Skin of body (tissue), 2 donors: ENCODE results near the gene KRTCAP3. TPM values are rescaled to one million over a fixed set of nuclear protein-coding genes. Genes with fewer than 3 reads are reported as not detected.
"Not testable (repeated sequence)": the region's sequence is repeated elsewhere in the genome, so short reads cannot be mapped to it uniquely, and the experiment has no call there.

Source experiments
- DNase-seq: peaks from one replicate; lab custom pipeline; 2025; lab: John Stamatoyannopoulos, UW
- total RNA-seq: library from RNA; depleted of rRNA; stranded (reverse); fragments of >200 nt; gene quantifications from one replicate; pipeline ENCODE4 v1.2.3, GENCODE V29; 2014

The KRTCAP3 gene
- 2.5 TPM for total RNA-seq

GRCh38 chr2:27441958-27442919 lies at the start of gene KRTCAP3:
TSS of gene KRTCAP3 (plus strand) at chr2:27442381. CDS start at chr2:27442413, 32 bp downstream.
- no peak for DNase-seq

GRCh38 chr2:27393225-27393624 lies 49.0 kb upstream of the KRTCAP3 start:
- no peak for DNase-seq

GRCh38 chr2:27398962-27399361 lies 43.2 kb upstream of the KRTCAP3 start:
- DNase-seq = no peak

- no peak for DNase-seq
Measured at GRCh38 chr2:27400348-27401135, 41.6 kb upstream of the KRTCAP3 start.

- no peak for DNase-seq
Measured at GRCh38 chr2:27407798-27408491, 34.2 kb upstream of the KRTCAP3 start.

- DNase-seq = no peak
Measured at GRCh38 chr2:27408601-27409320, 33.4 kb upstream of the KRTCAP3 start.

- peak; percentile 89 for DNase-seq
Measured at GRCh38 chr2:27409321-27410073, 32.7 kb upstream of the KRTCAP3 start, which contains the start of gene PPM1G. TSS of gene PPM1G (minus strand) at chr2:27409591. CDS start at chr2:27409422, 169 bp downstream.

- no peak for DNase-seq
Measured at GRCh38 chr2:27412419-27413152, 29.6 kb upstream of the KRTCAP3 start.

GRCh38 chr2:27416151-27416550 lies 26.0 kb upstream of the KRTCAP3 start:
- DNase-seq = no peak

- no peak for DNase-seq
Measured at GRCh38 chr2:27420996-27421395, 21.2 kb upstream of the KRTCAP3 start.

- no peak for DNase-seq
Measured at GRCh38 chr2:27421660-27422250, 20.4 kb upstream of the KRTCAP3 start.

- DNase-seq = no peak
Measured at GRCh38 chr2:27422958-27423357, 19.2 kb upstream of the KRTCAP3 start.

- not testable (repeated sequence) for DNase-seq
Measured at GRCh38 chr2:27425039-27425438, 17.1 kb upstream of the KRTCAP3 start.

GRCh38 chr2:27427863-27428212 lies 14.3 kb upstream of the KRTCAP3 start:
- peak; percentile 79 for DNase-seq

- peak; percentile 88 for DNase-seq
Measured at GRCh38 chr2:27428213-27428977, 13.8 kb upstream of the KRTCAP3 start, which contains the start of gene NRBP1. TSS of gene NRBP1 (plus strand) at chr2:27428631. CDS start at chr2:27433274, 4,643 bp downstream.

GRCh38 chr2:27428978-27429541 lies 13.1 kb upstream of the KRTCAP3 start:
- peak; percentile 52 for DNase-seq

GRCh38 chr2:27431395-27431794 lies 10.8 kb upstream of the KRTCAP3 start:
- no peak for DNase-seq

- DNase-seq = no peak
Measured at GRCh38 chr2:27435628-27436027, 6.6 kb upstream of the KRTCAP3 start.
